HG03432 (cell line): ENCODE results near the gene YOD1.

Experiments
- ATAC-seq: cut with Tn5 transposase; IDR thresholded peaks from one replicate; pipeline ENCODE4 v1.9.1; 2021; ENCODE audit warnings: mild to moderate bottlenecking, moderate library complexity; ENCODE audit not compliant: unreplicated experiment

The YOD1 gene

GRCh38 chr1:207073906-207074820 lies 23.2 kb upstream of the YOD1 start:
- no peak for ATAC-seq

- ATAC-seq, result no peak
Measured at GRCh38 chr1:207072233-207072632, 21.2 kb upstream of the YOD1 start.

GRCh38 chr1:207071426-207071825 lies 20.4 kb upstream of the YOD1 start:
- no peak for ATAC-seq

GRCh38 chr1:207070811-207071210 lies 19.8 kb upstream of the YOD1 start:
- no peak for ATAC-seq

- no peak for ATAC-seq
Measured at GRCh38 chr1:207069858-207070506, 19.0 kb upstream of the YOD1 start.

- no peak for ATAC-seq
Measured at GRCh38 chr1:207069061-207069460, 18.1 kb upstream of the YOD1 start.

- no peak for ATAC-seq
Measured at GRCh38 chr1:207067665-207068064, 16.7 kb upstream of the YOD1 start.

GRCh38 chr1:207067185-207067584 lies 16.2 kb upstream of the YOD1 start:
- no peak for ATAC-seq

GRCh38 chr1:207064561-207064960 lies 13.6 kb upstream of the YOD1 start:
- ATAC-seq, result no peak

- ATAC-seq, result no peak
Measured at GRCh38 chr1:207063014-207063413, 12.0 kb upstream of the YOD1 start.

- ATAC-seq, result no peak
Measured at GRCh38 chr1:207062058-207062457, 11.1 kb upstream of the YOD1 start.

GRCh38 chr1:207060596-207060995 lies 9.6 kb upstream of the YOD1 start:
- no peak for ATAC-seq

GRCh38 chr1:207059881-207060280 lies 8.9 kb upstream of the YOD1 start:
- ATAC-seq, result no peak

GRCh38 chr1:207058878-207059867 lies 8.2 kb upstream of the YOD1 start:
- ATAC-seq, result no peak

GRCh38 chr1:207058252-207058651 lies 7.2 kb upstream of the YOD1 start:
- ATAC-seq, result no peak

- ATAC-seq, result no peak
Measured at GRCh38 chr1:207056673-207057072, 5.7 kb upstream of the YOD1 start.

GRCh38 chr1:207055386-207056001 lies 4.5 kb upstream of the YOD1 start:
- no peak for ATAC-seq

- ATAC-seq, result no peak
Measured at GRCh38 chr1:207054491-207054890, 3.5 kb upstream of the YOD1 start.

- ATAC-seq, result peak; percentile 84
Measured at GRCh38 chr1:207052911-207053769, 2.1 kb upstream of the YOD1 start, which contains the start of gene PFKFB2. PFKFB2 (plus strand) TSS chr1:207053275; CDS start chr1:207054718, 1,443 bp downstream.
